Thyroid gland (tissue), 4 donors: Measurements from ENCODE around the gene NCLN.

Experiments
- POLR2A ChIP-seq, 2 donors: fragments of 450-650 bp; IDR thresholded peaks; one replicate each; pipeline ENCODE4 v1.6.1; 2017; ENCODE audit warnings: antibody characterized with exemption in 2 of 2, mild to moderate bottlenecking in 2 of 2, moderate library complexity in 1 of 2
- TF ChIP-seq, protein P1 (sequence below), 6 experiments: fragments of 200-600 bp in 3 of 6; fragments of 450-650 bp in 3 of 6; sonication (generic) in 3 of 6; IDR thresholded peaks; one replicate each; pipeline ENCODE4 v1.5.1; 2016 to 2019; ENCODE audit warnings: antibody characterized with exemption in 6 of 6, mild to moderate bottlenecking in 2 of 6, inconsistent platforms in 1 of 6, moderate library complexity in 1 of 6

DNA sequence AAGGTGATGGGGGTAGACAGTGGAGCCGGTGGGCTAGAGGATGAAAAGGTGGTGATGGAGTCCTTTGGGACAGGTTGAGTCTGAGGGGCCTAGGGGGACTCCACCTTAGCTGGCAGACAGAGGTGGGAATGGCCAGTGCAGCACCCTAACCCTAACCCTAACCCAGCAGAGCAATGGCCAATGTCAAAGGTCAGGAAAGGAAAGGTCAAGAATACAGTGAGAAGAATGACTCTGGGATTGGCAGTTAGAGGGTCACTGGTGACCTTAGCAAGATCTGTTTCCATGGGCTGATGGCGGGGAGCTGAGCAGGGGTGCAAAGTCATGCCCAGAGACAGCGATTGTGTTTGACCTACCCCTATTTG lies 33.3 kb upstream of the NCLN start:
- TF ChIP-seq, protein P1, sequence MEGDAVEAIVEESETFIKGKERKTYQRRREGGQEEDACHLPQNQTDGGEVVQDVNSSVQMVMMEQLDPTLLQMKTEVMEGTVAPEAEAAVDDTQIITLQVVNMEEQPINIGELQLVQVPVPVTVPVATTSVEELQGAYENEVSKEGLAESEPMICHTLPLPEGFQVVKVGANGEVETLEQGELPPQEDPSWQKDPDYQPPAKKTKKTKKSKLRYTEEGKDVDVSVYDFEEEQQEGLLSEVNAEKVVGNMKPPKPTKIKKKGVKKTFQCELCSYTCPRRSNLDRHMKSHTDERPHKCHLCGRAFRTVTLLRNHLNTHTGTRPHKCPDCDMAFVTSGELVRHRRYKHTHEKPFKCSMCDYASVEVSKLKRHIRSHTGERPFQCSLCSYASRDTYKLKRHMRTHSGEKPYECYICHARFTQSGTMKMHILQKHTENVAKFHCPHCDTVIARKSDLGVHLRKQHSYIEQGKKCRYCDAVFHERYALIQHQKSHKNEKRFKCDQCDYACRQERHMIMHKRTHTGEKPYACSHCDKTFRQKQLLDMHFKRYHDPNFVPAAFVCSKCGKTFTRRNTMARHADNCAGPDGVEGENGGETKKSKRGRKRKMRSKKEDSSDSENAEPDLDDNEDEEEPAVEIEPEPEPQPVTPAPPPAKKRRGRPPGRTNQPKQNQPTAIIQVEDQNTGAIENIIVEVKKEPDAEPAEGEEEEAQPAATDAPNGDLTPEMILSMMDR (IDR thresholded peaks at IDR 0.05), result no peak
- TF ChIP-seq POLR2A (IDR thresholded peaks at IDR 0.05), result no peak
